Heart left ventricle (tissue), 16 donors: ENCODE data around the gene CLK2. TPM values are rescaled to one million over a fixed set of nuclear protein-coding genes. Genes with fewer than 3 reads are reported as not detected.

Experiments
- ATAC-seq, 4 donors: fragments of 200-7000 bp; cut with Tn5 transposase; one replicate each; pipeline ENCODE4 v1.9.1; 2020 to 2022; ENCODE audit warnings: moderate library complexity in 4 of 4, mild to moderate bottlenecking in 3 of 4, moderate number of reproducible peaks in 1 of 4
- DNase-seq, 5 donors: peaks; one replicate each; pipeline ENCODE4 v3.0.0-alpha.2; 2020
- H3K27ac ChIP-seq, 12 donors: fragments of 200-600 bp; sonication (generic) in 4 of 12; one replicate each; pipeline versions ENCODE4 v1.5.0 to v1.8.0; 2016 to 2022; ENCODE audit warnings: mild to moderate bottlenecking in 2 of 12
- H3K27me3 ChIP-seq, 9 donors: fragments of 200-600 bp; sonication (generic) in 2 of 9; one replicate each; pipeline versions ENCODE4 v1.5.1 to v1.8.0; 2016 to 2022; ENCODE audit warnings: mild to moderate bottlenecking in 3 of 9
- H3K36me3 ChIP-seq, 9 donors: fragments of 200-600 bp; sonication (generic) in 2 of 9; one replicate each; pipeline versions ENCODE4 v1.5.0 to v1.8.0; 2018 to 2022; ENCODE audit warnings: mild to moderate bottlenecking in 2 of 9
- H3K4me1 ChIP-seq, 12 donors: fragments of 200-600 bp; sonication (generic) in 4 of 12; one replicate each; pipeline versions ENCODE4 v1.5.0 to v1.8.0; 2016 to 2022; ENCODE audit warnings: mild to moderate bottlenecking in 3 of 12
- H3K4me3 ChIP-seq, 12 donors: fragments of 200-600 bp; sonication (generic) in 4 of 12; one replicate each; pipeline versions ENCODE4 v1.5.0 to v1.8.0; 2017 to 2022; ENCODE audit warnings: mild to moderate bottlenecking in 9 of 12, moderate library complexity in 4 of 12
- H3K9me3 ChIP-seq, 12 donors: fragments of 200-600 bp; sonication (generic) in 4 of 12; one replicate each; pipeline versions ENCODE4 v1.5.0 to v1.8.0; 2016 to 2022; ENCODE audit warnings: mild to moderate bottlenecking in 1 of 12
- POLR2A ChIP-seq, 2 donors: fragments of 450-650 bp; IDR thresholded peaks; one replicate each; pipeline ENCODE4 v1.6.1; 2017; ENCODE audit warnings: antibody characterized with exemption in 2 of 2, mild to moderate bottlenecking in 2 of 2, moderate library complexity in 2 of 2
- WGBS, 4 donors: extraction: QIAGEN DNeasy Blood & Tissue Kit in 2 of 4; methylation state at CpG; one replicate each; pipeline versions ENCODE4 v1.1.5 to v1.1.7; 2013 to 2018; 5-methylcytosine and 5-hydroxymethylcytosine counted together
- intact Hi-C, 10 donors: fragments of 100-400 bp; cut with DNase I; formaldehyde crosslinking; loops; one replicate each; pipeline versions ENCODE4 v1.11.1 to v1.14.2; 2022
- polyA plus RNA-seq, 2 donors: library from polyadenylated mRNA; stranded (reverse); fragments of 200-250 nt; gene quantifications; one replicate each; pipeline ENCODE4 v1.2.3, GENCODE V29; 2013
- total RNA-seq, 9 donors: library from RNA; depleted of rRNA in 2 of 9; stranded (reverse); fragments of >200 nt in 2 of 9; fragmentation: NEBNext Ultra II Directional in 3 of 9; extraction: Animal tissue kit (Norgen Biotek cat#: 25700) in 3 of 9; gene quantifications; one replicate each; pipeline versions ENCODE4 v1.1.0 to v1.2.4, GENCODE V29; 2016 to 2023
- TF ChIP-seq, protein P1 (sequence below), 12 donors: fragments of 200-600 bp; sonication (generic) in 4 of 12; IDR thresholded peaks; one replicate each; pipeline versions ENCODE4 v1.5.0 to v1.8.0; 2018 to 2022; ENCODE audit warnings: antibody characterized with exemption in 12 of 12, mild to moderate bottlenecking in 5 of 12
- donor health status: ischemic (EF 13 %, LVEDD 7.1; RV severe dilation, severe dysfunction).
- donor health status: healthy with polysubstance abuse.
- donor health status: DM: no; HTN: yes; CAD: no.
- donor health status: DM: no; HTN: no; CAD: no.
- donor health status: ischemic (EF 25% LVEDD 6.9; RV normal size, moderate dysfunction).
- donor health status: ischemic (EF 25% LVEDD 5.7; RV mildly dilated, moderate dysfunction).
- donor health status: healthy.
- donor health status: DM: yes; HTN: yes; CAD: no.
- donor health status: ischemic (EF 35%, LVEDD 5.7; RV mildly dilated, moderate dysfunction).
- donor health status: nonischemic (EF 11% LVEDD 7.7; RV severe dilation, severe dysfunction).
- donor health status: DM: yes; HTN: yes; CAD: no.
- donor health status: PGD.
- donor health status: ischemic (EF 29% LVEDD 5.4; RV normal size, mild dysfunction).
- donor health status: nonischemic (EF 23%, LVEDD 6.1; RV moderate dilation, normal function).

The CLK2 gene
- total and polyA plus RNA-seq, 11 donors = 9.6 to 26.1 (median 17.2) TPM

DNA sequence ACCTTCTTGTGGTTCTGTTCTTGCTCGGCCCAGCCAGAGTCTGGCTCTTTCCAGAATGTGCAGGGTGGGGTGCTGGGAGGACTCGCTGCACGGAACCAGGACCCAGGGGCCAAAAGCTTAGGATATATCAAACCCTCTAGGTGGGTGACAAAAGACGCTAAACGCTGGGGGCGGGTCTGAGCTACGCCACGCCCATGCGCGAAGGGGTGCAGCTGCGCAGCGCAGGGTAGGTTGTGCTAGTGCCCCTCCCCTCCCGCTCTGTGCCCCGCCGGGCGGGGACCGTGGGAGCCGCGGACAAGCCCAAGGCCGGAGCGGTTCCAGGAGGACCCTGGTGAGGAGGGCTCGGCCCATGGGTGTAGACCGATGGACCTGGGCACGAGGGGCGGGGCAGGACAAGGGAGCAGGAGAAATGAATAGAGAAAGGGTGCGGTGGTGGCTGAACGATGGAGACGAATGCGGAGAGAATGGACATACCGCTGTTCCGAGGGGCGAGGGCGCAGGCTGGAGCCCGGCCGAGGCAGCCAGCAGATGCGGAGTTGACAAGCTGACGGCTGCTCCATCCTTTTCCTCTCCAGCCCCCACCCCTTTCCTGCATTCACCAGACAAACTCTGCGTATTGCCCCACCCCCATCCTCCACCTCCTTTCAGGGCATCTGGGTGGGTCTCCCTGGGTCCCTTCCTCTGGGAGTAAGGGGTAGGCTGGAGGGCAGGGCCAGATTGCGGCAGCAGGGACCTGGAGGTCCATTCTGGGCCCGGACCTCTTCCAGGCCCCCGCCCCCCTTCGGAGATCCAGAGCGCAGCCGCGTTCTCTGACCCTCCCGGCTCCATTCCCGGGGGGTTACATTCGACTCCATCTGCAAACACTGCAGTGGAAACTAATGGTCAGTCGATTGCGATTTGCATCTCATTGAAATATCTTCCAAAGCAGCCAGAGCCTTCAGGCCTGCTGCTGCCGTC, 47.6 kb upstream of the CLK2 start, which contains the start of gene RUSC1:
Gene RUSC1 (plus strand): TSS at position 234 of the 957 bp plus-strand sequence. CDS start 880 bp downstream, outside the sequence.
- Histone ChIP-seq H3K4me3 (peak within 1 kb of the TSS; percentile 32 to 93 (median 78)), H3K36me3 (peaks cover 0 to 34% (median 15%) of the 10 kb centered on the region in 9 donors), H3K9me3 (no peaks in the 10 kb centered on the region), H3K27me3 (no peaks in the 10 kb centered on the region), H3K4me1 (peaks cover 6 to 48% (median 31%) of the 10 kb centered on the region in 12 donors), H3K27ac (peak within 1 kb of the TSS; percentile 64 to 99 (median 95))
- DNase-seq (peak; percentile 86 to 91 (median 88)), ATAC-seq (peak; percentile 39 to 52 (median 46))
- TF ChIP-seq, protein P1, sequence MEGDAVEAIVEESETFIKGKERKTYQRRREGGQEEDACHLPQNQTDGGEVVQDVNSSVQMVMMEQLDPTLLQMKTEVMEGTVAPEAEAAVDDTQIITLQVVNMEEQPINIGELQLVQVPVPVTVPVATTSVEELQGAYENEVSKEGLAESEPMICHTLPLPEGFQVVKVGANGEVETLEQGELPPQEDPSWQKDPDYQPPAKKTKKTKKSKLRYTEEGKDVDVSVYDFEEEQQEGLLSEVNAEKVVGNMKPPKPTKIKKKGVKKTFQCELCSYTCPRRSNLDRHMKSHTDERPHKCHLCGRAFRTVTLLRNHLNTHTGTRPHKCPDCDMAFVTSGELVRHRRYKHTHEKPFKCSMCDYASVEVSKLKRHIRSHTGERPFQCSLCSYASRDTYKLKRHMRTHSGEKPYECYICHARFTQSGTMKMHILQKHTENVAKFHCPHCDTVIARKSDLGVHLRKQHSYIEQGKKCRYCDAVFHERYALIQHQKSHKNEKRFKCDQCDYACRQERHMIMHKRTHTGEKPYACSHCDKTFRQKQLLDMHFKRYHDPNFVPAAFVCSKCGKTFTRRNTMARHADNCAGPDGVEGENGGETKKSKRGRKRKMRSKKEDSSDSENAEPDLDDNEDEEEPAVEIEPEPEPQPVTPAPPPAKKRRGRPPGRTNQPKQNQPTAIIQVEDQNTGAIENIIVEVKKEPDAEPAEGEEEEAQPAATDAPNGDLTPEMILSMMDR (IDR thresholded peaks at IDR 0.05) = peak in 1 of 12 donors; percentile 19
- peak in 1 of 2 donors; percentile 53 for TF ChIP-seq POLR2A (IDR thresholded peaks at IDR 0.05)
- intact Hi-C loops = loop anchor here in 8 of 10 donors (2.0 to 10.0 kb wide), 7 partner anchors 44 to 271 kb away; partner anchors contain the start of genes HCN3 (in 6 of the 8), ASH1L (in 2 of the 8), MTX1 (in 1 of the 8) and THBS3 (in 1 of the 8)
- WGBS, 4 donors = 7 to 18% (median 11%) methylated on average over 41 to 51 of the region's 51 CpGs

DNA sequence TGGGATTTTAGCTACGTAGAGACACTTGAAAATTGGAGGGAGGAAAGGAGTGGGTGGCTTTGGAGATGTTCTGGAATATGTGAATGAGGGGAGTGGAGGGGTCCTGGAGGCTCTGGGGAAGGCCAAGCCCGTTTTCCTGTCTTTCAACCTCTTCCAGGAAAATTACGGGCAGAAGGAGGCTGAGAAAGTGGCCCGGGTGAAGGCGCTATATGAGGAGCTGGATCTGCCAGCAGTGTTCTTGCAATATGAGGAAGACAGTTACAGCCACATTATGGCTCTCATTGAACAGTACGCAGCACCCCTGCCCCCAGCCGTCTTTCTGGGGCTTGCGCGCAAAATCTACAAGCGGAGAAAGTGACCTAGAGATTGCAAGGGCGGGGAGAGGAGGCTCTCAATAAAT, 46.9 kb upstream of the CLK2 start:
- Histone ChIP-seq H3K27me3 (no peaks in the 10 kb centered on the region), H3K27ac (peak overlapping the region; percentile 64 to 99 (median 95)), H3K9me3 (no peaks in the 10 kb centered on the region), H3K4me3 (peak overlapping the region; percentile 32 to 93 (median 78)), H3K36me3 (peaks cover 0 to 39% (median 21%) of the 10 kb centered on the region in 9 donors), H3K4me1 (peaks cover 3 to 41% (median 27%) of the 10 kb centered on the region in 12 donors)
- intact Hi-C loops = loop anchor here in 8 of 10 donors (2.0 to 10.0 kb wide), 7 partner anchors 43 to 272 kb away; partner anchors contain the start of genes HCN3 (in 6 of the 8), ASH1L (in 2 of the 8), MTX1 (in 1 of the 8) and THBS3 (in 1 of the 8)
- 27 to 43% (median 38%) methylated on average over 11 of the region's 11 CpGs for WGBS, 4 donors
- ATAC-seq (no peak), DNase-seq (no peak)
- TF ChIP-seq, protein P1 (IDR thresholded peaks at IDR 0.05) = no peak
- no peak for TF ChIP-seq POLR2A (IDR thresholded peaks at IDR 0.05)

DNA sequence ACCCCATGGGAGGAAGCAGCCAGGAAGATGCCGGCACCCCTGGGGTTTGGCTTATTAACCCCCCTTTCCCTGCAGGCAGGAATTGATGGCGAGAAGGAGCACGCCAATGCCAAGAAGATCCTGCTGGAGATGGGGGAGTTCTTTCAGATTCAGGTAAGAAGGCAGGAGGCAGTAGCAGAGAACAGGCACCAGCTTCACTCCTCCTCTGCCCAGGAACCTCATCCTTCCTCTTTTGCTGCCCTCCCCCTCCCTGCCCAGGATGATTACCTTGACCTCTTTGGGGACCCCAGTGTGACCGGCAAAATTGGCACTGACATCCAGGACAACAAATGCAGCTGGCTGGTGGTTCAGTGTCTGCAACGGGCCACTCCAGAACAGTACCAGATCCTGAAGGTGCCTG, 46.2 kb upstream of the CLK2 start:
- H3K4me1 ChIP-seq = peaks cover 3 to 34% (median 25%) of the 10 kb centered on the region in 12 donors
- DNase-seq = no peak
- no peaks in the 10 kb centered on the region for H3K27me3 ChIP-seq
- WGBS, 4 donors = 77 to 83% (median 81%) methylated on average over 3 to 5 of the region's 5 CpGs
- intact Hi-C loops = no loop called here
- H3K36me3 ChIP-seq = peaks cover 0 to 46% (median 28%) of the 10 kb centered on the region in 9 donors
- H3K27ac ChIP-seq = no peak overlapping the region
- no peaks in the 10 kb centered on the region for H3K9me3 ChIP-seq
- ATAC-seq = no peak
- no peak overlapping the region for H3K4me3 ChIP-seq
- no peak for TF ChIP-seq POLR2A (IDR thresholded peaks at IDR 0.05)
- TF ChIP-seq, protein P1 (IDR thresholded peaks at IDR 0.05) = no peak

DNA sequence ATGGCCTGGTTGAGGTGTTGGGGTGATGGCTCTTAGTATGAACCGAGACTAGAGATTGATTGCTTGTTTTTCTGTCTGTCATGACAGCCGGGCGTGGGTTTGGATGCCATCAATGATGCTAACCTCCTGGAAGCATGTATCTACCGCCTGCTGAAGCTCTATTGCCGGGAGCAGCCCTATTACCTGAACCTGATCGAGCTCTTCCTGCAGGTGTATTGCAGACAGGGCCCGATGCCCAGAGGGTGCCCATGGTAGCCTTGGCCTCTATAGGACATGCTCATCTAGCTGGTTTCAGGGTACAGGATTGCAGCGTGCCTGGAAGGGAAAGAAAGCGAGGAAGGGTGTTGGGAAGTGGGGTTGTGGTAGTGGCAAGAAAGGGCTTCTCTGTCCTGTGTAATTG, 44.8 kb upstream of the CLK2 start:
- H3K27ac ChIP-seq = no peak overlapping the region
- no peak for TF ChIP-seq POLR2A (IDR thresholded peaks at IDR 0.05)
- TF ChIP-seq, protein P1 (IDR thresholded peaks at IDR 0.05) = no peak
- no peak for ATAC-seq
- H3K4me1 ChIP-seq = peaks cover 3 to 34% (median 24%) of the 10 kb centered on the region in 12 donors
- peaks cover 0 to 60% (median 37%) of the 10 kb centered on the region in 9 donors for H3K36me3 ChIP-seq
- H3K4me3 ChIP-seq = no peak overlapping the region
- no peaks in the 10 kb centered on the region for H3K27me3 ChIP-seq
- WGBS, 4 donors = 95 to 97% (median 96%) methylated on average over 9 of the region's 9 CpGs
- no peaks in the 10 kb centered on the region for H3K9me3 ChIP-seq
- intact Hi-C loops = no loop called here
- DNase-seq = no peak
